ENCODE measurements around the gene CES3. TPM values are rescaled to one million over a fixed set of nuclear protein-coding genes. Genes with fewer than 3 reads are reported as not detected.

The CES3 gene
- total RNA-seq, 6 donors from 2014 or later = 1.4 to 6.2 (median 2.9) TPM

- Histone ChIP-seq H3K36me3 (no peaks in the 10 kb centered on the region), H3K4me1 (peaks cover 0 to 11% (median 8%) of the 10 kb centered on the region in 4 donors), H3K27me3 (no peaks in the 10 kb centered on the region), H3K9me3 (no peaks in the 10 kb centered on the region), H3K27ac (peak overlapping the region in 1 of 4 donors; percentile 26), H3K4me3 (no peak overlapping the region)
- no peak for DNase-seq
- TF ChIP-seq CTCF (IDR thresholded peaks at IDR 0.05) (no peak), POLR2A (IDR thresholded peaks at IDR 0.05) (no peak), EP300 (IDR thresholded peaks at IDR 0.05) (no peak), POLR2AphosphoS5 (IDR thresholded peaks at IDR 0.05) (no peak)
- 79 to 97% methylated on average over 1 of the region's 1 CpG for WGBS, 2 donors
- no peak for ATAC-seq (ENCODE audit: low FRiP score in 2 of 2)
These were observed 796 bp upstream of the CES3 start for GRCh38 chr16:66960270-66960669.

GRCh38 chr16:66961914-66962313 is 848 bp downstream of the CES3 start:
- H3K9me3 ChIP-seq = no peaks in the 10 kb centered on the region
- H3K4me3 ChIP-seq = no peak overlapping the region
- TF ChIP-seq POLR2A (IDR thresholded peaks at IDR 0.05) = no peak
- TF ChIP-seq CTCF (IDR thresholded peaks at IDR 0.05) = no peak
- no peak for TF ChIP-seq EP300 (IDR thresholded peaks at IDR 0.05)
- TF ChIP-seq POLR2AphosphoS5 (IDR thresholded peaks at IDR 0.05) = no peak
- H3K36me3 ChIP-seq = no peaks in the 10 kb centered on the region
- WGBS, 2 donors = 18 to 25% methylated on average over 5 of the region's 5 CpGs
- DNase-seq (peak in 1 of 2 donors; percentile 82), ATAC-seq (ENCODE audit: low FRiP score in 2 of 2) (peak in 1 of 2 donors; percentile 60)
- H3K27me3 ChIP-seq = no peaks in the 10 kb centered on the region
- H3K27ac ChIP-seq = peak overlapping the region in 2 of 4 donors; percentile 20 to 56
- peaks cover 0 to 11% (median 8%) of the 10 kb centered on the region in 4 donors for H3K4me1 ChIP-seq

- Histone ChIP-seq H3K27me3 (no peaks in the 10 kb centered on the region), H3K36me3 (no peaks in the 10 kb centered on the region), H3K4me3 (no peak overlapping the region), H3K27ac (no peak overlapping the region), H3K9me3 (no peaks in the 10 kb centered on the region), H3K4me1 (peaks cover 0 to 11% (median 8%) of the 10 kb centered on the region in 4 donors)
- no peak for ATAC-seq (ENCODE audit: low FRiP score in 2 of 2)
- TF ChIP-seq POLR2AphosphoS5 (IDR thresholded peaks at IDR 0.05) (no peak), CTCF (IDR thresholded peaks at IDR 0.05) (no peak), EP300 (IDR thresholded peaks at IDR 0.05) (no peak), POLR2A (IDR thresholded peaks at IDR 0.05) (no peak)
- no peak for DNase-seq
- WGBS, 2 donors = 80 to 92% methylated on average over 2 to 6 of the region's 6 CpGs
These were observed 3.0 kb downstream of the CES3 start for GRCh38 chr16:66964049-66964448.

GRCh38 chr16:66968847-66969246 is 7.8 kb downstream of the CES3 start:
- no peak for DNase-seq
- no peak for TF ChIP-seq POLR2A (IDR thresholded peaks at IDR 0.05)
- Histone ChIP-seq H3K9me3 (no peaks in the 10 kb centered on the region), H3K4me1 (no peaks in the 10 kb centered on the region), H3K27me3 (no peaks in the 10 kb centered on the region), H3K27ac (no peak overlapping the region), H3K4me3 (no peak overlapping the region), H3K36me3 (no peaks in the 10 kb centered on the region)
- ATAC-seq (ENCODE audit: low FRiP score in 2 of 2) = no peak
- 87 to 91% methylated on average over 5 of the region's 5 CpGs for WGBS, 2 donors

- H3K27me3 ChIP-seq = no peaks in the 10 kb centered on the region
- DNase-seq = no peak
- H3K4me3 ChIP-seq = no peak overlapping the region
- H3K36me3 ChIP-seq = no peaks in the 10 kb centered on the region
- no peak for TF ChIP-seq POLR2AphosphoS5 (IDR thresholded peaks at IDR 0.05)
- TF ChIP-seq CTCF (IDR thresholded peaks at IDR 0.05) = no peak
- no peak for TF ChIP-seq EP300 (IDR thresholded peaks at IDR 0.05)
- TF ChIP-seq POLR2A (IDR thresholded peaks at IDR 0.05) = no peak
- no peaks in the 10 kb centered on the region for H3K9me3 ChIP-seq
- no peak overlapping the region for H3K27ac ChIP-seq
- WGBS, 2 donors = 72 to 87% methylated on average over 9 to 10 of the region's 10 CpGs
- no peaks in the 10 kb centered on the region for H3K4me1 ChIP-seq
- ATAC-seq (ENCODE audit: low FRiP score in 2 of 2) = no peak
These were observed 10.0 kb downstream of the CES3 start for GRCh38 chr16:66970775-66971720.

All from upper lobe of left lung (tissue), 6 donors.